ENCODE measurements around the gene BID.
A peak's percentile ranks its signal among the peaks of the same experiment; 100 is the strongest.
"Not testable (repeated sequence)": the region's sequence is repeated elsewhere in the genome, so short reads cannot be mapped to it uniquely, and the experiment has no call there.

BID gene

GRCh38 chr22:17712441-17712840, 61.8 kb downstream of the BID start:
- H3K27ac ChIP-seq: no peak overlapping the region
- no peak for DNase-seq (ENCODE audit: low read depth, low spot score)

- no peak for DNase-seq (ENCODE audit: low read depth, low spot score)
- H3K27ac ChIP-seq: no peak overlapping the region
Measured at GRCh38 chr22:17710023-17710422, 64.2 kb downstream of the BID start.

- H3K27ac ChIP-seq: peak overlapping the region; percentile 83
- DNase-seq (ENCODE audit: low read depth, low spot score): no peak
Measured at GRCh38 chr22:17707526-17707925, 66.7 kb downstream of the BID start.

GRCh38 chr22:17706947-17707346, 67.3 kb downstream of the BID start:
- no peak for DNase-seq (ENCODE audit: low read depth, low spot score)
- peak overlapping the region; percentile 83 for H3K27ac ChIP-seq

GRCh38 chr22:17705951-17706900, 68.0 kb downstream of the BID start:
- H3K27ac ChIP-seq: peak overlapping the region; percentile 83
- peak; percentile 86 for DNase-seq (ENCODE audit: low read depth, low spot score)

GRCh38 chr22:17705546-17705945, 68.7 kb downstream of the BID start:
- peak overlapping the region; percentile 83 for H3K27ac ChIP-seq
- DNase-seq (ENCODE audit: low read depth, low spot score): peak; percentile 57

GRCh38 chr22:17703811-17704210, 70.5 kb downstream of the BID start:
- H3K27ac ChIP-seq: no peak overlapping the region
- no peak for DNase-seq (ENCODE audit: low read depth, low spot score)

GRCh38 chr22:17700778-17701177, 73.5 kb downstream of the BID start:
- H3K27ac ChIP-seq: no peak overlapping the region
- no peak for DNase-seq (ENCODE audit: low read depth, low spot score)

GRCh38 chr22:17699696-17700340, 74.5 kb downstream of the BID start:
- no peak for DNase-seq (ENCODE audit: low read depth, low spot score)
- no peak overlapping the region for H3K27ac ChIP-seq

- DNase-seq (ENCODE audit: low read depth, low spot score): no peak
- no peak overlapping the region for H3K27ac ChIP-seq
Measured at GRCh38 chr22:17698948-17699347, 75.3 kb downstream of the BID start.

- DNase-seq (ENCODE audit: low read depth, low spot score); H3K27ac ChIP-seq: not testable (repeated sequence)
Measured at GRCh38 chr22:17698276-17698675, 76.0 kb downstream of the BID start.

- not testable (repeated sequence) for DNase-seq (ENCODE audit: low read depth, low spot score); H3K27ac ChIP-seq
Measured at GRCh38 chr22:17697196-17697595, 77.1 kb downstream of the BID start.

GRCh38 chr22:17695986-17696385, 78.3 kb downstream of the BID start:
- DNase-seq (ENCODE audit: low read depth, low spot score): no peak
- no peak overlapping the region for H3K27ac ChIP-seq

GRCh38 chr22:17694752-17695151, 79.5 kb downstream of the BID start:
- DNase-seq (ENCODE audit: low read depth, low spot score): no peak
- H3K27ac ChIP-seq: no peak overlapping the region

- DNase-seq (ENCODE audit: low read depth, low spot score): no peak
- H3K27ac ChIP-seq: no peak overlapping the region
Measured at GRCh38 chr22:17694193-17694592, 80.1 kb downstream of the BID start.

GRCh38 chr22:17692841-17693240, 81.4 kb downstream of the BID start:
- no peak overlapping the region for H3K27ac ChIP-seq
- DNase-seq (ENCODE audit: low read depth, low spot score): no peak

GRCh38 chr22:17684245-17684644, 90.0 kb downstream of the BID start:
- no peak for DNase-seq (ENCODE audit: low read depth, low spot score)

More at GRCh38 chr22:17684245-17684644, 90.0 kb downstream of the BID start:
- H3K27ac ChIP-seq: no peak overlapping the region

Measured in epithelial cell of prostate (primary cell).